T47D (cell line): ENCODE measurements around the gene CAST.

Source experiments
- DNase-seq, 2 experiments: peaks; one replicate each; pipeline versions ENCODE4 v3.0.0 to v3.0.0-alpha.2; 2011 to 2012; ENCODE audit warnings: low read depth in 1 of 2, low spot score in 1 of 2
- JUND ChIP-seq: IDR thresholded peaks from 2 replicates; pipeline ENCODE4 v1.6.1; 2012; ENCODE audit warnings: low read depth
- in situ Hi-C: cut with HindIII; loops from 2 replicates; pipeline ENCODE4 v1.10.0; 2016; ENCODE audit warnings: low sequenced_read_pairs, low pct_unique_long_range_greater_than_20kb

CAST gene

GRCh38 chr5:96663608-96664007 is 1.4 kb downstream of the CAST start:
- in situ Hi-C loops = no loop called here
- TF ChIP-seq JUND = no peak
- DNase-seq = peak; percentile 52 to 60

- no peak for DNase-seq
- TF ChIP-seq JUND = no peak
- in situ Hi-C loops = no loop called here
Measured at GRCh38 chr5:96664669-96665068, 2.5 kb downstream of the CAST start.

- in situ Hi-C loops = no loop called here
- TF ChIP-seq JUND = no peak
- no peak for DNase-seq
Measured at GRCh38 chr5:96668725-96669124, 6.5 kb downstream of the CAST start.

GRCh38 chr5:96669909-96670308 is 7.7 kb downstream of the CAST start:
- DNase-seq = no peak
- in situ Hi-C loops = no loop called here
- no peak for TF ChIP-seq JUND

GRCh38 chr5:96671441-96671840 is 9.3 kb downstream of the CAST start:
- TF ChIP-seq JUND = no peak
- no peak for DNase-seq
- in situ Hi-C loops = no loop called here

- DNase-seq = no peak
- TF ChIP-seq JUND = no peak
- in situ Hi-C loops = no loop called here
Measured at GRCh38 chr5:96673127-96673526, 11.0 kb downstream of the CAST start.

GRCh38 chr5:96675882-96676281 is 13.7 kb downstream of the CAST start:
- in situ Hi-C loops = no loop called here
- no peak for DNase-seq

GRCh38 chr5:96677496-96677895 is 15.3 kb downstream of the CAST start:
- peak in 1 of 2 experiments; percentile 35 for DNase-seq
- in situ Hi-C loops = no loop called here
- no peak for TF ChIP-seq JUND

More at GRCh38 chr5:96675882-96676281, 13.7 kb downstream of the CAST start:
- no peak for TF ChIP-seq JUND

- no peak for DNase-seq
- in situ Hi-C loops = no loop called here
- no peak for TF ChIP-seq JUND
Measured at GRCh38 chr5:96679293-96679692, 17.1 kb downstream of the CAST start.

GRCh38 chr5:96680759-96681470 is 18.7 kb downstream of the CAST start:
- in situ Hi-C loops = no loop called here

GRCh38 chr5:96683392-96683791 is 21.2 kb downstream of the CAST start:
- in situ Hi-C loops = no loop called here
- no peak for DNase-seq
- TF ChIP-seq JUND = no peak

More at GRCh38 chr5:96680759-96681470, 18.7 kb downstream of the CAST start:
- no peak for TF ChIP-seq JUND
- no peak for DNase-seq

GRCh38 chr5:96683810-96684209 is 21.6 kb downstream of the CAST start:
- in situ Hi-C loops = no loop called here

GRCh38 chr5:96687080-96687479 is 24.9 kb downstream of the CAST start:
- no peak for TF ChIP-seq JUND
- no peak for DNase-seq
- in situ Hi-C loops = no loop called here

More at GRCh38 chr5:96683810-96684209, 21.6 kb downstream of the CAST start:
- no peak for TF ChIP-seq JUND
- DNase-seq = no peak
